PC-9 (cell line): ENCODE data around the gene BPTF. TPM values are rescaled to one million over a fixed set of nuclear protein-coding genes. Genes with fewer than 3 reads are reported as not detected.

Experiments used
- BruUV-seq: library from RNA; stranded (reverse); fragments of 400-500 nt; replicated peaks from 2 replicates; lab custom pipeline; 2021; lab: Mats Ljungman, UMichigan
- CTCF ChIA-PET: fragments of 300-600 bp; sonication (Branson Sonifier 250); formaldehyde crosslinking; loops from one replicate; lab custom pipeline; 2022; ENCODE audit warnings: antibody characterized with exemption; lab: Charles Lee
- POLR2A ChIA-PET: fragments of 300-600 bp; sonication (Branson Sonifier 250); formaldehyde crosslinking; loops from one replicate; lab custom pipeline; 2022; ENCODE audit warnings: antibody characterized with exemption; ENCODE audit not compliant: unreplicated experiment; lab: Charles Lee
- DNase-seq, 2 experiments: peaks; one replicate each; pipeline versions ENCODE4 v3.0.0 to v3.0.0-alpha.2; 2015 to 2022; ENCODE audit warnings: mixed read lengths in 1 of 2
- H2AFZ ChIP-seq: fragments of 200-600 bp; sonication (generic); 2 replicates; pipeline ENCODE4 v1.8.1; 2017; ENCODE audit warnings: antibody characterized with exemption
- H3F3A ChIP-seq: fragments of 200-600 bp; sonication (generic); 2 replicates; pipeline ENCODE4 v1.8.1; 2017; ENCODE audit warnings: antibody characterized with exemption, mild to moderate bottlenecking, low read depth; ENCODE audit not compliant: insufficient read depth
- H3K27ac ChIP-seq: fragments of 200-600 bp; sonication (generic); 2 replicates; pipeline ENCODE4 v1.6.1; 2016; ENCODE audit warnings: mixed run types
- H3K27me3 ChIP-seq: fragments of 200-600 bp; sonication (generic); 2 replicates; pipeline ENCODE4 v1.6.1; 2016; ENCODE audit warnings: low read depth, mixed run types; ENCODE audit not compliant: insufficient read depth
- H3K36me3 ChIP-seq: fragments of 200-600 bp; sonication (generic); 2 replicates; pipeline ENCODE4 v1.6.1; 2016; ENCODE audit warnings: low read depth, mixed run types
- H3K4me1 ChIP-seq: fragments of 200-600 bp; sonication (generic); replicated peaks from 2 replicates; pipeline ENCODE4 v1.6.1; 2016; ENCODE audit warnings: mixed run types; ENCODE audit not compliant: insufficient read depth
- H3K4me2 ChIP-seq: fragments of 200-600 bp; sonication (generic); 2 replicates; pipeline ENCODE4 v1.6.1; 2017; ENCODE audit warnings: mixed run types
- H3K4me3 ChIP-seq: fragments of 200-600 bp; sonication (generic); 2 replicates; pipeline ENCODE4 v1.6.1; 2016; ENCODE audit warnings: mixed run types
- H3K79me2 ChIP-seq: fragments of 200-600 bp; sonication (generic); 2 replicates; pipeline ENCODE4 v1.6.1; 2017; ENCODE audit warnings: low read depth, mixed run types
- H3K9me2 ChIP-seq: fragments of 200-600 bp; sonication (generic); 2 replicates; pipeline ENCODE4 v1.8.1; 2017; ENCODE audit warnings: mild to moderate bottlenecking; ENCODE audit not compliant: insufficient read depth
- H3K9me3 ChIP-seq: fragments of 200-600 bp; sonication (generic); 2 replicates; pipeline ENCODE4 v1.8.1; 2016; ENCODE audit warnings: low read depth; ENCODE audit not compliant: insufficient read depth
- H4K20me1 ChIP-seq: fragments of 200-600 bp; sonication (generic); 2 replicates; pipeline ENCODE4 v1.8.1; 2017; ENCODE audit not compliant: insufficient read depth
- CTCF ChIP-seq: fragments of 200-600 bp; sonication (generic); conservative IDR thresholded peaks from 2 replicates; pipeline ENCODE4 v1.6.1; 2017; ENCODE audit warnings: mixed run types, antibody characterized with exemption, mild to moderate bottlenecking, moderate library complexity
- EZH2 ChIP-seq: fragments of 200-600 bp; sonication (generic); IDR thresholded peaks from 2 replicates; pipeline ENCODE4 v1.8.0; 2017; ENCODE audit warnings: antibody characterized with exemption, low read depth
- intact Hi-C: fragments of 100-400 bp; cut with micrococcal nuclease; formaldehyde crosslinking; loops from one replicate; pipeline ENCODE4 v1.10.0; 2022; ENCODE audit not compliant: unreplicated experiment
- total RNA-seq: library from RNA; stranded (reverse); gene quantifications from 2 replicates; pipeline ENCODE4 v1.2.3, GENCODE V29; 2021

Gene BPTF
- total RNA-seq, 1 experiment from 2014 or later, result 95.6 TPM

GRCh38 chr17:67946513-67946912 lies 121.2 kb downstream of the BPTF start:
- Histone ChIP-seq H3K4me2 (no peak overlapping the region), H3K4me3 (no peak overlapping the region), H3K9me3 (no peaks in the 10 kb centered on the region), H3K36me3 (peaks cover 51% of the 10 kb centered on the region), H2AFZ (no peak overlapping the region), H3K27me3 (no peaks in the 10 kb centered on the region), H3K4me1 (no peaks in the 10 kb centered on the region), H3K79me2 (no peaks in the 10 kb centered on the region), H4K20me1 (no peaks in the 10 kb centered on the region), H3F3A (no peaks in the 10 kb centered on the region), H3K27ac (no peak overlapping the region), H3K9me2 (no peaks in the 10 kb centered on the region)
- ChIA-PET POLR2A (no interaction called here), CTCF (interaction anchor here (0.7 kb wide), 1 partner anchor 10 kb away, joined by 4 read pairs; no protein-coding TSS in a partner anchor)
- DNase-seq, result no peak
- intact Hi-C loops, result no loop called here
- TF ChIP-seq CTCF (no peak), EZH2 (no peak)
- BruUV-seq, result no TSS peak

GRCh38 chr17:67947325-67947813 lies 122.1 kb downstream of the BPTF start:
- H3K4me3 ChIP-seq, result no peak overlapping the region
- H3K36me3 ChIP-seq, result peaks cover 46% of the 10 kb centered on the region
- H3F3A ChIP-seq, result no peaks in the 10 kb centered on the region
- H3K27me3 ChIP-seq, result no peaks in the 10 kb centered on the region
- no peaks in the 10 kb centered on the region for H4K20me1 ChIP-seq
- no peak for TF ChIP-seq EZH2
- TF ChIP-seq CTCF, result no peak
- no peaks in the 10 kb centered on the region for H3K9me3 ChIP-seq
- ChIA-PET POLR2A (no interaction called here), CTCF (no interaction called here)
- H3K4me2 ChIP-seq, result no peak overlapping the region
- no peak overlapping the region for H3K27ac ChIP-seq
- no peak for DNase-seq
- H3K9me2 ChIP-seq, result no peaks in the 10 kb centered on the region
- intact Hi-C loops, result no loop called here
- H3K79me2 ChIP-seq, result no peaks in the 10 kb centered on the region
- H2AFZ ChIP-seq, result no peak overlapping the region
- H3K4me1 ChIP-seq, result no peaks in the 10 kb centered on the region
- BruUV-seq, result no TSS peak

- H2AFZ ChIP-seq, result no peak overlapping the region
- H3F3A ChIP-seq, result no peaks in the 10 kb centered on the region
- ChIA-PET CTCF (no interaction called here), POLR2A (no interaction called here)
- DNase-seq, result no peak
- H3K27ac ChIP-seq, result no peak overlapping the region
- BruUV-seq, result no TSS peak
- no peaks in the 10 kb centered on the region for H3K27me3 ChIP-seq
- no peak overlapping the region for H3K4me2 ChIP-seq
- TF ChIP-seq CTCF (no peak), EZH2 (no peak)
- H3K9me3 ChIP-seq, result no peaks in the 10 kb centered on the region
- H3K9me2 ChIP-seq, result no peaks in the 10 kb centered on the region
- no peaks in the 10 kb centered on the region for H3K4me1 ChIP-seq
- no peaks in the 10 kb centered on the region for H3K79me2 ChIP-seq
- intact Hi-C loops, result no loop called here
- no peak overlapping the region for H3K4me3 ChIP-seq
- H3K36me3 ChIP-seq, result peaks cover 27% of the 10 kb centered on the region
- H4K20me1 ChIP-seq, result no peaks in the 10 kb centered on the region
These were observed 125.6 kb downstream of the BPTF start for GRCh38 chr17:67950945-67951344.
